ENCODE results near the gene FGFR2.

Gene FGFR2

GRCh38 chr10:121438333-121438732, 159.9 kb downstream of the FGFR2 start:
- Histone ChIP-seq H3K4me1 (ENCODE audit: control insufficient read depth, low read length) (no peaks in the 10 kb centered on the region), H3K27ac (ENCODE audit: low read depth, low read length) (no peak overlapping the region), H3K4me2 (ENCODE audit: low read length) (no peak overlapping the region), H3K9me3 (ENCODE audit: control insufficient read depth, insufficient read depth, low read length) (no peaks in the 10 kb centered on the region), H3K36me3 (ENCODE audit: control insufficient read depth, low read length) (no peaks in the 10 kb centered on the region), H3K4me3 (ENCODE audit: low read length) (no peak overlapping the region), H3K9me2 (replicated peaks; ENCODE audit: control insufficient read depth, low read length) (no peaks in the 10 kb centered on the region), H3K79me2 (ENCODE audit: control insufficient read depth, low read length) (no peaks in the 10 kb centered on the region), H4K20me1 (ENCODE audit: control insufficient read depth, insufficient read depth, low read depth, low read length) (no peaks in the 10 kb centered on the region), H3F3A (ENCODE audit: control insufficient read depth, insufficient read depth) (no peaks in the 10 kb centered on the region), H3K27me3 (ENCODE audit: control insufficient read depth, low read length) (no peaks in the 10 kb centered on the region)
- TF ChIP-seq CTCF (IDR thresholded peaks at IDR 0.05; ENCODE audit: low read depth, low read length, poor library complexity, severe bottlenecking), result no peak
- no peak for TF ChIP-seq EZH2phosphoT487 (IDR thresholded peaks at IDR 0.05; ENCODE audit: borderline replicate concordance, low read length)

GRCh38 chr10:121437596-121437995, 160.6 kb downstream of the FGFR2 start:
- Histone ChIP-seq H3K9me2 (replicated peaks; ENCODE audit: control insufficient read depth, low read length) (no peaks in the 10 kb centered on the region), H3K27ac (ENCODE audit: low read depth, low read length) (no peak overlapping the region), H4K20me1 (ENCODE audit: control insufficient read depth, insufficient read depth, low read depth, low read length) (no peaks in the 10 kb centered on the region), H3K36me3 (ENCODE audit: control insufficient read depth, low read length) (no peaks in the 10 kb centered on the region), H3K4me3 (ENCODE audit: low read length) (no peak overlapping the region), H3K79me2 (ENCODE audit: control insufficient read depth, low read length) (no peaks in the 10 kb centered on the region), H3K4me1 (ENCODE audit: control insufficient read depth, low read length) (no peaks in the 10 kb centered on the region), H3K9me3 (ENCODE audit: control insufficient read depth, insufficient read depth, low read length) (no peaks in the 10 kb centered on the region), H3K27me3 (ENCODE audit: control insufficient read depth, low read length) (no peaks in the 10 kb centered on the region), H3F3A (ENCODE audit: control insufficient read depth, insufficient read depth) (no peaks in the 10 kb centered on the region), H3K4me2 (ENCODE audit: low read length) (no peak overlapping the region)
- TF ChIP-seq EZH2phosphoT487 (IDR thresholded peaks at IDR 0.05; ENCODE audit: borderline replicate concordance, low read length) (no peak), CTCF (IDR thresholded peaks at IDR 0.05; ENCODE audit: low read depth, low read length, poor library complexity, severe bottlenecking) (no peak)

- no peaks in the 10 kb centered on the region for H3K79me2 ChIP-seq (ENCODE audit: control insufficient read depth, low read length)
- no peak overlapping the region for H3K4me2 ChIP-seq (ENCODE audit: low read length)
- no peak overlapping the region for H3K27ac ChIP-seq (ENCODE audit: low read depth, low read length)
- TF ChIP-seq EZH2phosphoT487 (IDR thresholded peaks at IDR 0.05; ENCODE audit: borderline replicate concordance, low read length) (no peak), CTCF (IDR thresholded peaks at IDR 0.05; ENCODE audit: low read depth, low read length, poor library complexity, severe bottlenecking) (no peak)
- H4K20me1 ChIP-seq (ENCODE audit: control insufficient read depth, insufficient read depth, low read depth, low read length), result no peaks in the 10 kb centered on the region
- H3K36me3 ChIP-seq (ENCODE audit: control insufficient read depth, low read length), result no peaks in the 10 kb centered on the region
- no peak overlapping the region for H3K4me3 ChIP-seq (ENCODE audit: low read length)
- no peaks in the 10 kb centered on the region for H3K27me3 ChIP-seq (ENCODE audit: control insufficient read depth, low read length)
- H3F3A ChIP-seq (ENCODE audit: control insufficient read depth, insufficient read depth), result no peaks in the 10 kb centered on the region
- H3K9me3 ChIP-seq (ENCODE audit: control insufficient read depth, insufficient read depth, low read length), result no peaks in the 10 kb centered on the region
- H3K9me2 ChIP-seq (replicated peaks; ENCODE audit: control insufficient read depth, low read length), result no peaks in the 10 kb centered on the region
- no peaks in the 10 kb centered on the region for H3K4me1 ChIP-seq (ENCODE audit: control insufficient read depth, low read length)
Observed at GRCh38 chr10:121436630-121437341, 161.5 kb downstream of the FGFR2 start.
